HEK293 (cell line): Measurements from ENCODE around the gene WBP1.
A peak's percentile ranks its signal among the peaks of the same experiment; 100 is the strongest.

ENCODE experiments used
- CTCF ChIA-PET: fragments of 350-600 bp; formaldehyde crosslinking; extraction: SDS; loops from one replicate; lab custom pipeline; 2021; ENCODE audit warnings: antibody characterized with exemption; lab: Yijun Ruan, JAX
- POLR2A ChIA-PET: fragments of 300-600 bp; formaldehyde crosslinking; extraction: SDS; loops from one replicate; lab custom pipeline; 2020; ENCODE audit warnings: antibody characterized with exemption, inconsistent platforms; lab: Yijun Ruan, JAX
- H3K27ac ChIP-seq: fragments of 200-500 bp; sonication (Bioruptor generic); 2 replicates; pipeline ENCODE4 v1.5.1; 2014; ENCODE audit warnings: low read depth, low read length, control low read depth, inconsistent platforms; ENCODE audit errors: extremely low read depth
- H3K36me3 ChIP-seq, 2 experiments: fragments of 200-500 bp in 1 of 2; sonication (Bioruptor generic) in 1 of 2; 1 replicate in 1 of 2; 2 replicates in 1 of 2; pipeline ENCODE4 v1.5.1; 2014 to 2017; ENCODE audit warnings: inconsistent platforms in 2 of 2, low read length in 2 of 2; ENCODE audit not compliant: control insufficient read depth in 2 of 2, insufficient read depth in 1 of 2
- H3K4me1 ChIP-seq: fragments of 200-500 bp; sonication (Bioruptor generic); 2 replicates; pipeline ENCODE4 v1.5.1; 2014; ENCODE audit warnings: mild to moderate bottlenecking, low read length, inconsistent platforms; ENCODE audit not compliant: control insufficient read depth, insufficient read depth
- H3K4me3 ChIP-seq: 2 replicates; pipeline ENCODE4 v1.5.1; 2011; ENCODE audit warnings: low read depth, mild to moderate bottlenecking, control low read depth, low read length, moderate library complexity
- H3K9me3 ChIP-seq: fragments of 200-500 bp; sonication (Bioruptor generic); 2 replicates; pipeline ENCODE4 v1.5.1; 2014; ENCODE audit warnings: low read depth, low read length, inconsistent platforms; ENCODE audit not compliant: control insufficient read depth, insufficient read depth
- EGR2 ChIP-seq: fragments of 450-650 bp; formaldehyde crosslinking; IDR thresholded peaks from 2 replicates; pipeline ENCODE4 v1.5.1; 2016; ENCODE audit warnings: low read depth, missing biosample characterization, missing genetic modification characterization
- GLI4 ChIP-seq: fragments of 450-650 bp; formaldehyde crosslinking; IDR thresholded peaks from 2 replicates; pipeline ENCODE4 v1.5.1; 2016; ENCODE audit warnings: missing biosample characterization, missing genetic modification characterization
- KLF1 ChIP-seq: fragments of 450-650 bp; formaldehyde crosslinking; IDR thresholded peaks from 2 replicates; pipeline ENCODE4 v1.5.1; 2016; ENCODE audit warnings: missing biosample characterization, missing genetic modification characterization
- KLF7 ChIP-seq: fragments of 450-650 bp; formaldehyde crosslinking; IDR thresholded peaks from 2 replicates; pipeline ENCODE4 v1.5.1; 2016; ENCODE audit warnings: missing biosample characterization, missing genetic modification characterization, borderline replicate concordance
- RBAK ChIP-seq: fragments of 450-650 bp; formaldehyde crosslinking; IDR thresholded peaks from 2 replicates; pipeline ENCODE4 v1.5.1; 2016; ENCODE audit warnings: missing biosample characterization, missing genetic modification characterization
- SCRT1 ChIP-seq: fragments of 450-650 bp; formaldehyde crosslinking; IDR thresholded peaks from 2 replicates; pipeline ENCODE4 v1.5.1; 2016; ENCODE audit warnings: missing biosample characterization, missing genetic modification characterization, borderline replicate concordance
- SP2 ChIP-seq: fragments of 450-650 bp; formaldehyde crosslinking; IDR thresholded peaks from 2 replicates; pipeline ENCODE4 v1.5.1; 2016; ENCODE audit warnings: missing biosample characterization, missing genetic modification characterization
- SP3 ChIP-seq: fragments of 450-650 bp; formaldehyde crosslinking; IDR thresholded peaks from 2 replicates; pipeline ENCODE4 v1.5.1; 2016; ENCODE audit warnings: missing biosample characterization, missing genetic modification characterization
- TCF7L2 ChIP-seq: IDR thresholded peaks from 2 replicates; pipeline ENCODE4 v1.6.1; 2011; ENCODE audit warnings: low read depth, mild to moderate bottlenecking, inconsistent platforms, low read length, moderate library complexity, borderline replicate concordance
- ZBTB8A ChIP-seq: fragments of 450-650 bp; formaldehyde crosslinking; IDR thresholded peaks from 2 replicates; pipeline ENCODE4 v1.5.1; 2016; ENCODE audit warnings: missing biosample characterization, missing genetic modification characterization
- ZFHX2 ChIP-seq: fragments of 450-650 bp; formaldehyde crosslinking; conservative IDR thresholded peaks from 2 replicates; pipeline ENCODE4 v1.5.1; 2016; ENCODE audit warnings: missing biosample characterization, missing genetic modification characterization
- ZNF121 ChIP-seq: fragments of 450-650 bp; formaldehyde crosslinking; IDR thresholded peaks from 2 replicates; pipeline ENCODE4 v1.5.1; 2016; ENCODE audit warnings: missing biosample characterization, missing genetic modification characterization
- ZNF202 ChIP-seq: fragments of 450-650 bp; formaldehyde crosslinking; IDR thresholded peaks from 2 replicates; pipeline ENCODE4 v1.5.1; 2016; ENCODE audit warnings: missing biosample characterization, missing genetic modification characterization, borderline replicate concordance
- ZNF335 ChIP-seq: fragments of 450-650 bp; formaldehyde crosslinking; conservative IDR thresholded peaks from 2 replicates; pipeline ENCODE4 v1.5.1; 2016; ENCODE audit warnings: missing biosample characterization, missing genetic modification characterization
- ZNF501 ChIP-seq: fragments of 450-650 bp; formaldehyde crosslinking; IDR thresholded peaks from 2 replicates; pipeline ENCODE4 v1.5.1; 2016; ENCODE audit warnings: missing biosample characterization, missing genetic modification characterization
- ZNF600 ChIP-seq: fragments of 450-650 bp; formaldehyde crosslinking; IDR thresholded peaks from 2 replicates; pipeline ENCODE4 v1.5.1; 2016; ENCODE audit warnings: missing biosample characterization, missing genetic modification characterization
- ZNF626 ChIP-seq: fragments of 450-650 bp; sonication (Bioruptor Pico); formaldehyde crosslinking; IDR thresholded peaks from 2 replicates; pipeline ENCODE4 v1.5.1; 2018; ENCODE audit warnings: missing biosample characterization, missing genetic modification characterization, inconsistent platforms
- ZNF76 ChIP-seq: fragments of 450-650 bp; formaldehyde crosslinking; IDR thresholded peaks from 2 replicates; pipeline ENCODE4; 2016; ENCODE audit warnings: low read depth, missing biosample characterization, missing genetic modification characterization, borderline replicate concordance
- TF ChIP-seq, protein P1 (sequence below): sonication (generic); formaldehyde crosslinking; IDR thresholded peaks from 2 replicates; pipeline ENCODE4 v1.8.1; 2022; ENCODE audit warnings: mild to moderate bottlenecking, moderate library complexity, missing genetic modification reagents
- TF ChIP-seq, protein P2 (sequence below): fragments of 450-650 bp; formaldehyde crosslinking; IDR thresholded peaks from 2 replicates; pipeline ENCODE4 v1.5.1; 2016; ENCODE audit warnings: missing biosample characterization, missing genetic modification characterization
- TF ChIP-seq, protein P3 (sequence below): fragments of 450-650 bp; formaldehyde crosslinking; IDR thresholded peaks from 2 replicates; pipeline ENCODE4 v1.5.0; 2017; ENCODE audit warnings: missing biosample characterization, missing genetic modification characterization, borderline replicate concordance
- TF ChIP-seq, protein P4 (sequence below): fragments of 450-650 bp; formaldehyde crosslinking; IDR thresholded peaks from 2 replicates; pipeline ENCODE4 v1.5.1; 2016; ENCODE audit warnings: missing biosample characterization, missing genetic modification characterization

Gene WBP1

DNA sequence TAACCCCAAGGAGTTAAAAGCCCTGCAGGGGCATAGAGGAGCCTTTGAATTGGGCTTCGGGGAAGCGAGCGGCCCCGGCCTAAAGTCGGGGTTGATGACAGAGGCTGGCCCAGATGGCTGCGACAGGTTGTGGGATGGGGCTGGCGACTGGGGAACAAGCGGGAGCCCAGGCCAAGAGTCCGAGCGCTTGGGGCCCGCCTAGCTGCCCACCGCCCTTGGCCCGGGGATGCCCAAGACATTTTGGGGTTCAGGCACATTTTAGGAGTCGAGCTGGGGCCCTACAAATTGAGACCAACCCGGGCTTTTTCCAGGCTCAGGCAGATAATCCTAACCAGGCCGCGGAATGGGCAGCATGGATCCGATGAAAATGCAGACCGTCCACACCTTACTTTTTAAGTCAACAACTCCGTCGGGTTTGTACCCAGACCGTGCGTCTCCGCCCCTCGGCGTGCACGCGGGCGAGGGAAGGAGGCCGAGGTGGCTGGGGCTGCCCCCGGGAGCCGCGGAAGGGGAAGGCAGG, 17.0 kb upstream of the WBP1 start:
- ChIA-PET POLR2A (interaction anchor here (1.2 to 2.4 kb wide), 9 partner anchors 10 to 263 kb away, joined by 3 to 40 read pairs (median 5); partner anchors contain the start of genes DCTN1, INO80B, MOB1A and MRPL53), CTCF (interaction anchor here (1.1 to 2.2 kb wide), 2 partner anchors 15 to 106 kb away, joined by 5 to 6 read pairs; no protein-coding TSS in a partner anchor)
- TF ChIP-seq ZNF626 (tag by site-specific recombination) (no peak), ZNF335 (tag by site-specific recombination) (peak; percentile 42), ZNF121 (tag by site-specific recombination) (no peak), ZNF202 (tag by site-specific recombination) (no peak), KLF7 (tag by site-specific recombination) (no peak), TCF7L2 (0 out of 2 replicates have a peak, but pooled peaks have one; percentile 50), SCRT1 (tag by site-specific recombination) (peak; percentile 85; the same call in 1 of the 2 replicates)
- H3K4me1 ChIP-seq, result peaks cover 7% of the 10 kb centered on the region
- H3K36me3 ChIP-seq, result peaks cover 0 to 29% of the 10 kb centered on the region in 2 experiments; a peak in 1 of 3 replicates
- no peaks in the 10 kb centered on the region for H3K9me3 ChIP-seq
- peak overlapping the region; percentile 68 for H3K27ac ChIP-seq
- H3K4me3 ChIP-seq, result peak overlapping the region; percentile 56

DNA sequence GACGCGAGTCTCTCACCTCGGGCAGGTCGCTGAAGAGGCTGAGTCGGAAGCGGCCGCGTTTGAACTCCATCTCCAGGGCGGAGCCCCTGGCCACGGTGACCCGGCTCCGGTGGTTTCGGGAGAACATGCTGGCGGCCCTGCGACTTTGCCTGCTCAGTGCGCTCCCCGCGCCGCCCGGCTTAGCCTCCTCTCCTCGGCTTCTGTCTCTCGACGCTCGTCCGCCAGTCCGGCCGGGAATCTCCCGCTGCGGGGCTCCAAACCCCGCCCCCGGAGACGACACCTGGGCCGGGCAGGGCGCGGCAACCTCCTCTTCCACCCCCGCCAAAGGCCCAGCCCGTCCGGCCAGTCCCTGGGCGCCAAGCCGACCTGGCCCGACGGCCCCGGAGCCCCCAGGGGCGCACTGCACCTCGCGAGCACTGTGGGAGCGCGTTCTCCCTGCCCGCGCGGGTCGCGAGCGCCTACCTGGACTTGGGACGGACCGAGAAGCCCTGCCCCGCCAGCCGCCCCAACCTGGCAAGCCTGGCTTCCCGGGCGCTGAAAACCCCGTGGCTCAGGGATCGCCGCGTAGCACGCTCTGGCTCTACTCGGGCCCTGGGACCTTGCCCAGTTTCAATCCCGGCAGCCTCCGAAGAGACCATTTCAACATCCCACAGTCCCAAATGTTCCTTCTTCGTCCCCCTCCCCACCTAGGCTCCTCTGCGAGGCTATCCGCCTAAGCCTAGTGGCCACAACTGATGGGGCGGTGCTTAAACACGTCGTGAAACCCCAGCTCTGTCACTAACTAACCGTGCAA, 16.4 kb upstream of the WBP1 start, which contains the start of gene RTKN:
TSS of gene RTKN (minus strand) at position 248 of the 793 bp plus-strand sequence. CDS start at position 127, 121 bp downstream.
- H3K27ac ChIP-seq, result peak within 1 kb of the TSS; percentile 68
- H3K36me3 ChIP-seq, result peaks cover 0 to 24% of the 10 kb centered on the region in 2 experiments; a peak in 1 of 3 replicates
- POLR2A ChIA-PET, result interaction anchor here (0.6 to 2.4 kb wide), 5 partner anchors 10 to 264 kb away, joined by 3 to 40 read pairs (median 4); partner anchors contain the start of genes INO80B, MOB1A and WBP1
- peak within 1 kb of the TSS; percentile 56 for H3K4me3 ChIP-seq
- peaks cover 7% of the 10 kb centered on the region for H3K4me1 ChIP-seq
- CTCF ChIA-PET, result interaction anchor here (1.1 kb wide), 2 partner anchors 47 to 158 kb away, joined by 3 to 4 read pairs; no protein-coding TSS in a partner anchor
- no peaks in the 10 kb centered on the region for H3K9me3 ChIP-seq
- peak; percentile 76 for TF ChIP-seq ZFHX2 (tag by site-specific recombination)
- TF ChIP-seq, protein P1, sequence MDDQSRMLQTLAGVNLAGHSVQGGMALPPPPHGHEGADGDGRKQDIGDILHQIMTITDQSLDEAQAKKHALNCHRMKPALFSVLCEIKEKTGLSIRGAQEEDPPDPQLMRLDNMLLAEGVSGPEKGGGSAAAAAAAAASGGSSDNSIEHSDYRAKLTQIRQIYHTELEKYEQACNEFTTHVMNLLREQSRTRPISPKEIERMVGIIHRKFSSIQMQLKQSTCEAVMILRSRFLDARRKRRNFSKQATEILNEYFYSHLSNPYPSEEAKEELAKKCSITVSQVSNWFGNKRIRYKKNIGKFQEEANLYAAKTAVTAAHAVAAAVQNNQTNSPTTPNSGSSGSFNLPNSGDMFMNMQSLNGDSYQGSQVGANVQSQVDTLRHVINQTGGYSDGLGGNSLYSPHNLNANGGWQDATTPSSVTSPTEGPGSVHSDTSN (CRISPR knock-in tag), result peak; percentile 55
- TF ChIP-seq ZNF501 (tag by site-specific recombination), result peak; percentile 41; the same call in 1 of the 2 replicates
- TF ChIP-seq GLI4 (tag by site-specific recombination), result 0 out of 2 replicates have a peak, but pooled peaks have one; percentile 13
- peak; percentile 34; the same call in 1 of the 2 replicates for TF ChIP-seq ZNF600 (tag by site-specific recombination)
- TF ChIP-seq ZNF76 (tag by site-specific recombination), result peak; percentile 93
- TF ChIP-seq, protein P2, sequence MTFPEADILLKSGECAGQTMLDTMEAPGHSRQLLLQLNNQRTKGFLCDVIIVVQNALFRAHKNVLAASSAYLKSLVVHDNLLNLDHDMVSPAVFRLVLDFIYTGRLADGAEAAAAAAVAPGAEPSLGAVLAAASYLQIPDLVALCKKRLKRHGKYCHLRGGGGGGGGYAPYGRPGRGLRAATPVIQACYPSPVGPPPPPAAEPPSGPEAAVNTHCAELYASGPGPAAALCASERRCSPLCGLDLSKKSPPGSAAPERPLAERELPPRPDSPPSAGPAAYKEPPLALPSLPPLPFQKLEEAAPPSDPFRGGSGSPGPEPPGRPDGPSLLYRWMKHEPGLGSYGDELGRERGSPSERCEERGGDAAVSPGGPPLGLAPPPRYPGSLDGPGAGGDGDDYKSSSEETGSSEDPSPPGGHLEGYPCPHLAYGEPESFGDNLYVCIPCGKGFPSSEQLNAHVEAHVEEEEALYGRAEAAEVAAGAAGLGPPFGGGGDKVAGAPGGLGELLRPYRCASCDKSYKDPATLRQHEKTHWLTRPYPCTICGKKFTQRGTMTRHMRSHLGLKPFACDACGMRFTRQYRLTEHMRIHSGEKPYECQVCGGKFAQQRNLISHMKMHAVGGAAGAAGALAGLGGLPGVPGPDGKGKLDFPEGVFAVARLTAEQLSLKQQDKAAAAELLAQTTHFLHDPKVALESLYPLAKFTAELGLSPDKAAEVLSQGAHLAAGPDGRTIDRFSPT (tag by site-specific recombination), result peak; percentile 64
- TF ChIP-seq, protein P3, sequence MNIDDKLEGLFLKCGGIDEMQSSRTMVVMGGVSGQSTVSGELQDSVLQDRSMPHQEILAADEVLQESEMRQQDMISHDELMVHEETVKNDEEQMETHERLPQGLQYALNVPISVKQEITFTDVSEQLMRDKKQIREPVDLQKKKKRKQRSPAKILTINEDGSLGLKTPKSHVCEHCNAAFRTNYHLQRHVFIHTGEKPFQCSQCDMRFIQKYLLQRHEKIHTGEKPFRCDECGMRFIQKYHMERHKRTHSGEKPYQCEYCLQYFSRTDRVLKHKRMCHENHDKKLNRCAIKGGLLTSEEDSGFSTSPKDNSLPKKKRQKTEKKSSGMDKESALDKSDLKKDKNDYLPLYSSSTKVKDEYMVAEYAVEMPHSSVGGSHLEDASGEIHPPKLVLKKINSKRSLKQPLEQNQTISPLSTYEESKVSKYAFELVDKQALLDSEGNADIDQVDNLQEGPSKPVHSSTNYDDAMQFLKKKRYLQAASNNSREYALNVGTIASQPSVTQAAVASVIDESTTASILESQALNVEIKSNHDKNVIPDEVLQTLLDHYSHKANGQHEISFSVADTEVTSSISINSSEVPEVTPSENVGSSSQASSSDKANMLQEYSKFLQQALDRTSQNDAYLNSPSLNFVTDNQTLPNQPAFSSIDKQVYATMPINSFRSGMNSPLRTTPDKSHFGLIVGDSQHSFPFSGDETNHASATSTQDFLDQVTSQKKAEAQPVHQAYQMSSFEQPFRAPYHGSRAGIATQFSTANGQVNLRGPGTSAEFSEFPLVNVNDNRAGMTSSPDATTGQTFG (tag by site-specific recombination), result no peak
- no peak for TF ChIP-seq RBAK (tag by site-specific recombination)
- TF ChIP-seq, protein P4, sequence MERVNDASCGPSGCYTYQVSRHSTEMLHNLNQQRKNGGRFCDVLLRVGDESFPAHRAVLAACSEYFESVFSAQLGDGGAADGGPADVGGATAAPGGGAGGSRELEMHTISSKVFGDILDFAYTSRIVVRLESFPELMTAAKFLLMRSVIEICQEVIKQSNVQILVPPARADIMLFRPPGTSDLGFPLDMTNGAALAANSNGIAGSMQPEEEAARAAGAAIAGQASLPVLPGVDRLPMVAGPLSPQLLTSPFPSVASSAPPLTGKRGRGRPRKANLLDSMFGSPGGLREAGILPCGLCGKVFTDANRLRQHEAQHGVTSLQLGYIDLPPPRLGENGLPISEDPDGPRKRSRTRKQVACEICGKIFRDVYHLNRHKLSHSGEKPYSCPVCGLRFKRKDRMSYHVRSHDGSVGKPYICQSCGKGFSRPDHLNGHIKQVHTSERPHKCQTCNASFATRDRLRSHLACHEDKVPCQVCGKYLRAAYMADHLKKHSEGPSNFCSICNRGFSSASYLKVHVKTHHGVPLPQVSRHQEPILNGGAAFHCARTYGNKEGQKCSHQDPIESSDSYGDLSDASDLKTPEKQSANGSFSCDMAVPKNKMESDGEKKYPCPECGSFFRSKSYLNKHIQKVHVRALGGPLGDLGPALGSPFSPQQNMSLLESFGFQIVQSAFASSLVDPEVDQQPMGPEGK, result peak; percentile 79
- TF ChIP-seq ZNF121 (tag by site-specific recombination), result 0 out of 2 replicates have a peak, but pooled peaks have one; percentile 64
- TF ChIP-seq ZNF335 (tag by site-specific recombination), result peak; percentile 71
- TF ChIP-seq SP3 (tag by site-specific recombination), result peak; percentile 67
- TF ChIP-seq EGR2, result peak; percentile 70
- peak; percentile 67 for TF ChIP-seq SP2 (tag by site-specific recombination)
- peak; percentile 10; the same call in 1 of the 2 replicates for TF ChIP-seq ZBTB8A
- TF ChIP-seq KLF1 (tag by site-specific recombination), result peak; percentile 61
